HG02870 (cell line): ENCODE results near the gene PTPRD.

Source experiments
- ATAC-seq: cut with Tn5 transposase; IDR thresholded peaks from one replicate; pipeline ENCODE4 v1.9.1; 2021; ENCODE audit warnings: mild to moderate bottlenecking, moderate library complexity; ENCODE audit not compliant: unreplicated experiment

PTPRD gene

GRCh38 chr9:9783211-9783610 is 829.6 kb downstream of the PTPRD start:
- ATAC-seq, result no peak

DNA sequence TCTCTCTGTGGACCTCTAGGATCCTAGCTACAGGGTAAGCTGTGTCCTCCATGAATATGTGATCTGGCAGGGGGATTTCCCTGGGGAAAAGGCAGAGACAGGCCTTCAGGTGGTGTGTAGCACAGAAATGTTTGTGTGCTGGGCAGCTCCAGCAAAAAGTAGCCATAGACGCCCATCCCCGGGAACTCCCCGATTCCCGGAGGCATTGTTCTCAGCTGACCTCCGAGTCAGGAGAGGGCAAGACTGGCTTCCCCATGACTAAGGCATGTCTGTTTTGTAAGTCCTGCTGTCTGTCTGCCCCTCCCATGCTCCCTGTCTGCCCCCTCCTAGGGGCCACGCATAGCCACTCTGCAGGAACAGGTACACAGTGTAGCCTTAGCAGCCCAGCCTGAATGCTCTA is 834.5 kb downstream of the PTPRD start:
- no peak for ATAC-seq

DNA sequence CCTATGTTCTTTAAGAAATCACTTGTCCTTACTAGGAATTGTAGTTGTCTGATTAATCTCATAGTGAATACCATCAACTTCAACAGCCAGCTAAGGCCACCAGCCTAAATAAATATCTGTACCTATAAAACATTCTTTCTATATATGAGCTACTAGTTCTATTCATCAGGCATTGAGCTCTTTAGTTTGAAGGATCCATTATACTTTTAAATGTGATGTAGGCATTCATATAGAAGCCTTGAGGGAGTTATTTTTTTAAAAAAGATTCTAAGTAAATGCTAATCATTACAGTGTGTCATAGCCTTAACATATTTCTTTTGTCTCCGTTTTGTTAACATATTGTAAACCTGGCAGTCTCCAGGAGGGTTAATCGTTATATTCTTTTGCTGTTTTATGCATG is 838.3 kb downstream of the PTPRD start:
- no peak for ATAC-seq

DNA sequence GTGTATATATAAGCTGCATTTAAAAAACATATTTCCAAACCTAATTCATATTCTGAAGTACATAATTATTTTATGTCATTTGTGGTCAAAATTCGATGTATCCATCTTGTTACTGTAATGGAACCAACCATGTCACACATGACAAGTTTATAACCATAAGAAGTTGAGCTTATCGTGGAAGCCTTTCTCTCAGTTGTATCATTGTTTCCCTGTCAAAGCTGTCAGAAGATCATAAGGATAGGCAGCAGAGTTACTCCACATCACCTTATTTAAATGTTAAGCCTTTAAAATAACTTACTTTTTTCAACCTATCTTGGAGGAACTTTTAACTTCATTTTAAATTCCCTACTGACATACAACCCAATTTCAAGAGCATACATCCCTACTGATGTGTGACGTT is 841.5 kb downstream of the PTPRD start:
- no peak for ATAC-seq

- ATAC-seq, result no peak
These were observed 848.0 kb downstream of the PTPRD start for GRCh38 chr9:9764821-9765220.

DNA sequence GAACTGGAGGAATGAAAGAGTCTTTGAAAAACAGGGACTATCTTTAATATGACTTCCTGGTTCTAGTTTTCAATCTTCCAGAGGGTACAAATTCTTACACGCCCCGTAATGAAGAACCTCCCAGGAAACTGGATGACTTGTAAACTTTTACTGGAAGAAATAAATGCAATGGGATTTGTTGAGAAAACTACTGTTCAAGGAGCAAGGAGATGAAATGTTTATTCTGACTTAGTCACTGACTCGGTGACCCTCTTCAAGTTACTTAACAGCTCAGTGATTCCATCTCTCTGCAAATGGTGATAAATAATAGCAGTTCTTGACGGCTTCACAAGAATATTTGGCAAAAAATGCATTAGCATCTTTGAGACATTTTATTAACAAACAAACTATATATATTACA is 858.6 kb downstream of the PTPRD start:
- no peak for ATAC-seq

- ATAC-seq, result no peak
These were observed 859.5 kb downstream of the PTPRD start for GRCh38 chr9:9753266-9753665.

DNA sequence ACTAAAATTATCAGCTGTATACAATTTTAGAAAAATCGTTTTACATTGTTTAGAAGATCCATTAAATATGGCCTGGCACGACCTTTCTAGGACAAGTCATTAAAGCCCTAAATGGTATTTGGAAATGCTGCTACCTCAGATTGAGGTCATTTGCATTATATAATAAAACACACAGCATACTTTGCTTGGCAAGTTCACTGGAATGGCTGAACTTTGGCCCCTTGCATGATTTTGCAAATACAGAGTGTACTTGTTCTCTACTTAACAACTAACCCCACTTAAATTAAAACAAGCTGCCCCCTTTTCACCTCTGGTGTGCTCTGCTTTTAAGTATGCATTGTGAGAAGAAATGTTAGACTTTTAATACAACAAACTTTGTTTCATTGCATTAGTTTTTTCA is 860.1 kb downstream of the PTPRD start:
- ATAC-seq, result no peak

GRCh38 chr9:9751996-9752395 is 860.8 kb downstream of the PTPRD start:
- ATAC-seq, result no peak

- ATAC-seq, result no peak
These were observed 862.1 kb downstream of the PTPRD start for GRCh38 chr9:9750719-9751118.

DNA sequence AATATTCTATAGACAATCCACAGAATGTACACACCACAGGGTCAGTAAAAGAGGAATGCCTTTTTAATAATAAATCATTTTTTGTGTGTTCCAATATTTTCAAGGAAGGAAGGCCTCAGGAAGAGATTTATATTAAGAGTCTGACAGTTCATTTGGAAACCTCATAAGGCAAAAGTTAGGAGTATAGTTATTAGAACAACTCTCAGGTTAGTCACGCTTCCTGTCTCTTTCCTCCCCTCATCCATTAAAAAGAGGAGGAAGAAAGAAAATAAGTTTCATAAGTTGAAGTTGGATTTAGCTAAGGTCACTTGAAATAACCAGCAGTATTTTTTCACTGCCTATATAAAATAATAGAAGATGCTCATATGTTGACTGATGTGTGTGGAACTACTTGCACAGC is 863.2 kb downstream of the PTPRD start:
- no peak for ATAC-seq

DNA sequence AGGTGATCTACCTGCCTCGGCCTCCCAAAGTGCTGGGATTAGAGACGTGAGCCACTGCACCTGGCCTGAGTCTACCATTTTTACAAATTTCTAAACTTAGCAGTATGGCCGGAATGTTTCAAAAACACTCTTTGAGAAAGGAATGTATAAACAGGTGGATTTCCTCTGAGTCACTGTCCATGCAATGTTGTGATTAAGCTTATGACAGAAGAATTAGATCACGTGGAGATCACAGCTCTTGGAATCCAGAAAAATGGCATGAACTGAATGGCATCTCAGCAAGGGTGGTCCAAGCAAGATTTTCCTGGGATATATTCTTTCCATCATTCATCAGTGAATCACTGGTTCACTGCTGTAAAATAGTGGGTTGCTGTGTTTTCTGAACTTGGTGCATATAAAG is 865.0 kb downstream of the PTPRD start:
- ATAC-seq, result no peak

- ATAC-seq, result no peak
These were observed 866.0 kb downstream of the PTPRD start for GRCh38 chr9:9746826-9747225.

DNA sequence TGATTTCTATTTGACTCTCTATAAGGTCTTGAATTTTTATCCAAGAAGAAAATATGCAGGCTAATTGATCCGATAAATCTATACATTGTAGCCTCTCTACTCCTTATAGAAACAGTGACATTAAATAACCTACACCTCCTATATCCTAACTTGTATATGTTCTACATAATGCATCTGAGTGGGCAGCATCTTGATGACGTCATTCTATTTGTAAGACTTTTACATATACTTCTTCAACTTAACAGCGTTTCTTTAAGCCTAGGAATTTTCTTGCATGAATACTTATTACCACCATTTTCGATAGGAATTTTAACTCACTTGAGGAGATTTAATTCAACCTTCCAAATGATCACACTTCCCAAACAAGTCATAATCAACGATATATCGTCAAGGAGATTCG is 869.0 kb downstream of the PTPRD start:
- no peak for ATAC-seq

- no peak for ATAC-seq
These were observed 882.6 kb downstream of the PTPRD start for GRCh38 chr9:9730174-9730573.

- ATAC-seq, result no peak
These were observed 883.7 kb downstream of the PTPRD start for GRCh38 chr9:9729082-9729481.

GRCh38 chr9:9719373-9720112 is 893.3 kb downstream of the PTPRD start:
- no peak for ATAC-seq

DNA sequence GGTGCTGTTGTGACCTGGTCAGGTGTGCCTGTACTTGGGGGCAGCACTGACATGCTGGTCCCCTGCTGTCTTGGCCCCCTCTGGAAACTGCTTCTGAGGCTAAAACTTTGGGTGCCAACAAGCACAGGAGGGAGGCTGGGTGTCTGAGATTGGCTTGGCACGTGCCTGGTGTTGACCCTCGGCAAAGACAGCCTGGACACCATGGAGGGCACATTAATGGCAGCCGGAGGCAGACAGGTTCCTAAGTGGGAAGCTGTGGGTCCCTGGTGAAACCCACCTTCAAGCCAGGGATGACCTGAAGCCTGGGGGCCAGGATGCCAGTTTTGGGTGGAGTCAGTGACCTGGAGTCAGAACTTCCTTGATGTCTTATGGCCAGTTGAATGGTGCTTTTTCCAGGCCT is 894.1 kb downstream of the PTPRD start:
- no peak for ATAC-seq

DNA sequence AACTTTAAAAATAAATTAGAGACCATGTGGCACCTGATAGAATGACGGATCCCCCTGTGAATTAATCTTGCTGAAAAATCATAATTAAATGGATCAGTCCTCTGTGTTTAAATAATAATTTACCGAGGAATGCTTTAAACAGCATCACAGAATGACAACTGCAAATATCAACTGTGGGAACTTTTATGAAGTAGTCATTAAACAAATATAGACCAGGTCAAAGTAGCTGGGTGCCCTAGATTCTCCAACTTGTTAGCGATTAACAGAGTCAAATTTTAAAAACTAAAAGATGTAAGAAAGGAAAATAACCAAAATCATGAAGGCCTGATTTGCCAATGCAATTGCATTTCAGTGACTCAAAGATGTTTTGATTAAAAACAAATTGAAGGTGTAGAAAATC is 933.4 kb downstream of the PTPRD start:
- ATAC-seq, result no peak

DNA sequence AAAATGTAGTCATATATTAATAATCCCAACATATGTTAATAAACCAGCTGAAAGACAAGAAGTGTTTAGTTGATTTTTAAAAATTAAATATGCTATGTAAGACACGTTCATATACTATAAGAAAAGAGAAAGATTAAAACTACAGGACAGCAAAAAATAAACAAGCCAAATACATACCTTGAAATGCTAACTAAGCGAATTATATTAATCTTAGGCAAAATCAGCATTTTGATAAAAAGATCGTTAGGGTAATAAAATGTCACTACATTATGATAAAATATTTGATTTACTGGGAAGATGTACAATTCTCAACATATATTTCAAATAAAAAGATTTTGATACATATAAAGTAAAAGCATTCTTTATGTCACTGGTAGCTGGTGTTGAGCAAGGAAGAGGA is 938.3 kb downstream of the PTPRD start:
- no peak for ATAC-seq

- no peak for ATAC-seq
These were observed 942.3 kb downstream of the PTPRD start for GRCh38 chr9:9670454-9670853.

DNA sequence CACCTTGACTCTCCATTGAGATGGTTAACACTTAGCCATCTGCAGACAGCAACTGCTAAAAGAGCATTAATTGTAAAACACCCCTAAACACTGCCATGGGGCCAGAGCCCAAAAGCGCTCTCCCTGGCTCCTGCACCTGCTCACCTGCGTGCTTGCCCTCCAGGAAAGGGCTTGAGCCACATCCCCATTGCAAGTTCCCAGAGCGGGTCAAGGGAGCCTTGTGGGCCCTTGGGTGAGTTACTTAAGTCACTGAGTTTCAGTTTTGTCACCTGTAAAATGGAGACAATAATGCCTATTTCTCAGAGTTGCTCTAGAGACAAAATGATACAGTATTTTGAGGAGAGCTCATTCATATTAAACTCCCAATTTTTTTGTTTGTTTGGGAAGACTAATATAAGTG is 967.8 kb downstream of the PTPRD start:
- ATAC-seq, result no peak

- ATAC-seq, result peak; percentile 91
These were observed 981.5 kb downstream of the PTPRD start for GRCh38 chr9:9631284-9631683.
